RWPE2 (cell line): ENCODE results near the gene FOXM1.

Experiments used
- ATAC-seq: fragments of 200-7000 bp; cut with Tn5 transposase; 3 replicates; pipeline ENCODE4 v1.9.1; 2021; ENCODE audit warnings: low read depth
- DNase-seq: peaks from one replicate; pipeline ENCODE4 v3.0.0-alpha.2; 2020; ENCODE audit warnings: low spot score
- H3K27ac ChIP-seq: fragments of 450-650 bp; 2 replicates; pipeline ENCODE4 v1.5.1; 2017; ENCODE audit warnings: mild to moderate bottlenecking; ENCODE audit not compliant: poor library complexity, severe bottlenecking
- H3K27me3 ChIP-seq: fragments of 250-450 bp; sonication (Bioruptor Pico); 2 replicates; pipeline ENCODE4 v1.5.1; 2021; ENCODE audit warnings: mild to moderate bottlenecking, moderate library complexity; ENCODE audit not compliant: insufficient read depth, poor library complexity, severe bottlenecking
- H3K36me3 ChIP-seq: fragments of 250-450 bp; sonication (Bioruptor Pico); 2 replicates; pipeline ENCODE4 v1.5.1; 2020; ENCODE audit warnings: low read depth, mild to moderate bottlenecking, moderate library complexity
- H3K4me1 ChIP-seq: fragments of 250-450 bp; sonication (Bioruptor Pico); 2 replicates; pipeline ENCODE4 v1.5.1; 2021; ENCODE audit warnings: mild to moderate bottlenecking, moderate library complexity; ENCODE audit not compliant: insufficient read depth, poor library complexity, severe bottlenecking
- H3K4me3 ChIP-seq: fragments of 250-450 bp; sonication (Bioruptor Pico); 2 replicates; pipeline ENCODE4 v1.5.1; 2021; ENCODE audit warnings: mild to moderate bottlenecking, moderate library complexity; ENCODE audit not compliant: severe bottlenecking
- H3K9me3 ChIP-seq: fragments of 250-450 bp; sonication (Bioruptor Pico); 2 replicates; pipeline ENCODE4 v1.5.1; 2021; ENCODE audit warnings: mild to moderate bottlenecking, moderate library complexity; ENCODE audit not compliant: severe bottlenecking
- TF ChIP-seq, protein P1 (sequence below): fragments of 450-650 bp; IDR thresholded peaks from one replicate; pipeline ENCODE4 v1.5.1; 2017; ENCODE audit warnings: mild to moderate bottlenecking, moderate library complexity; ENCODE audit not compliant: poor library complexity, severe bottlenecking

Gene FOXM1

DNA sequence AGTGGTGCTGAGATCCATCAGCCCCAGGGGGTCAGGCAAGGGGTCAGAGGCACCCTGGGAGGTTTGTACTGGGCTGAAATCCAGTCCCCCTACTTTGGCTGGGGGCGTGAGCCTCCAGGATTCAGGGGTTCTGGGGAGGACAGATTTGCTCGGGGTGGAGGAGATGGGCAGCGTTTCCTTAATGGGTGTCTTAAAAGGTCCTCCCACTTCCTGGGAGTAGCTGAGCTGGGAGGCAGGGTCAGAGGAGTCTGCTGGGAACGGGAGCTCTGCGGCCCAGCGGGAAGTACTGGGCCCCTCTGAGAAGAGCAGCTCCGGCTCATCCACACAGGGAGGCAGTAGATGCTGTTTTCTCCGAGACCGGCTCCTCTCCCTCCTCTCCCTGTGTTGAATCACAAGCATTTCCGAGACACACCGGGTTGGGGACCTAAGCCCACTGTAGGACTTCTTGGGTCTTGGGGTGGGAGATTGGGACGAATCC lies 18.0 kb downstream of the FOXM1 start:
- H3K27ac ChIP-seq = no peak overlapping the region
- no peak overlapping the region for H3K4me3 ChIP-seq
- peaks cover 60% of the 10 kb centered on the region for H3K36me3 ChIP-seq
- H3K4me1 ChIP-seq = no peaks in the 10 kb centered on the region
- no peaks in the 10 kb centered on the region for H3K27me3 ChIP-seq
- no peak for DNase-seq
- ATAC-seq = no peak
- H3K9me3 ChIP-seq = no peaks in the 10 kb centered on the region
- TF ChIP-seq, protein P1, sequence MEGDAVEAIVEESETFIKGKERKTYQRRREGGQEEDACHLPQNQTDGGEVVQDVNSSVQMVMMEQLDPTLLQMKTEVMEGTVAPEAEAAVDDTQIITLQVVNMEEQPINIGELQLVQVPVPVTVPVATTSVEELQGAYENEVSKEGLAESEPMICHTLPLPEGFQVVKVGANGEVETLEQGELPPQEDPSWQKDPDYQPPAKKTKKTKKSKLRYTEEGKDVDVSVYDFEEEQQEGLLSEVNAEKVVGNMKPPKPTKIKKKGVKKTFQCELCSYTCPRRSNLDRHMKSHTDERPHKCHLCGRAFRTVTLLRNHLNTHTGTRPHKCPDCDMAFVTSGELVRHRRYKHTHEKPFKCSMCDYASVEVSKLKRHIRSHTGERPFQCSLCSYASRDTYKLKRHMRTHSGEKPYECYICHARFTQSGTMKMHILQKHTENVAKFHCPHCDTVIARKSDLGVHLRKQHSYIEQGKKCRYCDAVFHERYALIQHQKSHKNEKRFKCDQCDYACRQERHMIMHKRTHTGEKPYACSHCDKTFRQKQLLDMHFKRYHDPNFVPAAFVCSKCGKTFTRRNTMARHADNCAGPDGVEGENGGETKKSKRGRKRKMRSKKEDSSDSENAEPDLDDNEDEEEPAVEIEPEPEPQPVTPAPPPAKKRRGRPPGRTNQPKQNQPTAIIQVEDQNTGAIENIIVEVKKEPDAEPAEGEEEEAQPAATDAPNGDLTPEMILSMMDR = no peak

- no peak overlapping the region for H3K4me3 ChIP-seq
- H3K27me3 ChIP-seq = no peaks in the 10 kb centered on the region
- DNase-seq (no peak), ATAC-seq (peak; percentile 5; the same call in 1 of the 3 replicates)
- H3K4me1 ChIP-seq = no peaks in the 10 kb centered on the region
- H3K27ac ChIP-seq = no peak overlapping the region
- peaks cover 54% of the 10 kb centered on the region for H3K36me3 ChIP-seq
- TF ChIP-seq, protein P1 = no peak
- H3K9me3 ChIP-seq = no peaks in the 10 kb centered on the region
Measured at GRCh38 chr12:2858334-2858733, 18.6 kb downstream of the FOXM1 start.

GRCh38 chr12:2857576-2857975 lies 19.4 kb downstream of the FOXM1 start:
- TF ChIP-seq, protein P1 = no peak
- no peak overlapping the region for H3K4me3 ChIP-seq
- ATAC-seq = no peak
- H3K9me3 ChIP-seq = no peaks in the 10 kb centered on the region
- H3K27me3 ChIP-seq = no peaks in the 10 kb centered on the region
- no peak for DNase-seq
- H3K36me3 ChIP-seq = peaks cover 46% of the 10 kb centered on the region
- H3K4me1 ChIP-seq = no peaks in the 10 kb centered on the region
- no peak overlapping the region for H3K27ac ChIP-seq

DNA sequence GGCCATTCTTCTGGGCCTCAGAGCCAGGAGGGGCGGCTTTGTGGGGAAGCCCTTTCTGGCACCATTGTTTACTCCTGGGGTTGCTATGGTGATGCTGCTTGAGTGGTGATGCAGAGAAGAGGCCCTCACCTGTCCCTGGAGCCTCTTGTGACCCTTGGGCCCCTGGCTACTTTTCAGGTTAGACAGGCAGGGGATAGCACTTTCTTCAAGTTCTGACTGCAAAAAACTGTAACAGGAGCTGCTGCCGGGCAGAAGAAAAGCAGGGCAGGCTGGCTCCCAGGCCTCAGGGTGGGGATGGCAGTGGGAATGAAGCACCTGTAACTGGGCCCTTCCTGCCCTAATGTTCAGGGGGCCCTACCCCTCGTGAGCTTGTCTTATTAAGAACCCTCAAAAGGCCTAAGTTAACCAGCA lies 19.9 kb downstream of the FOXM1 start, which contains the start of gene TEX52:
Gene TEX52 (minus strand): TSS at position 19 of the 411 bp plus-strand sequence. CDS start 13 bp downstream, at position 6.
- Histone ChIP-seq H3K4me1 (no peaks in the 10 kb centered on the region), H3K4me3 (no peak within 1 kb of the TSS), H3K9me3 (no peaks in the 10 kb centered on the region), H3K27me3 (no peaks in the 10 kb centered on the region), H3K36me3 (peaks cover 41% of the 10 kb centered on the region), H3K27ac (no peak within 1 kb of the TSS)
- TF ChIP-seq, protein P1 = no peak
- ATAC-seq (peak; percentile 10; the same call in 1 of the 3 replicates), DNase-seq (no peak)

DNA sequence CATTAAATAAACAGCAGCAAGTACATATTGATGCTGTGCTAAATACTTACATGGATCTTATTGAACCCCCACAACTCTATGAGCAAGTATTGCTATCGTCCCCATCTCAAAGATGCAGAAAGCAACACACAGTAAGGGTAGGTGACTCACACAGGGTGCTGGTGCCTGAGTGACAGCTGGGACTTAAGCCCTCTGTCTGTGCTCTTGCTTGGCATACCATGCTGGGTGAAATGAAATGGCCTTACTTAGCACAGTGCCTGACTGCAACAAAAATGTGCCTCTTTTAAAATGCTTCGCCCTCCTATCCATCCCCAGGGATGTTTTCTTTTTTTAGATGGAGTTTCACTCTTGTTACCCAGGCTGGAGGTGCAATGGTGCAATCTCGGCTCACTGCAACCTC lies 20.9 kb downstream of the FOXM1 start:
- no peak overlapping the region for H3K27ac ChIP-seq
- peaks cover 31% of the 10 kb centered on the region for H3K36me3 ChIP-seq
- H3K9me3 ChIP-seq = no peaks in the 10 kb centered on the region
- ATAC-seq = 0 out of 3 replicates have a peak, but pooled peaks have one; percentile 22
- no peaks in the 10 kb centered on the region for H3K4me1 ChIP-seq
- TF ChIP-seq, protein P1 = no peak
- no peak overlapping the region for H3K4me3 ChIP-seq
- no peak for DNase-seq
- H3K27me3 ChIP-seq = no peaks in the 10 kb centered on the region
